Gastrocnemius medialis (tissue), 4 donors: ENCODE measurements around the gene CEP350. TPM values are rescaled to one million over a fixed set of nuclear protein-coding genes. Genes with fewer than 3 reads are reported as not detected.

Experiments
- ATAC-seq, 2 donors: fragments of 150-250 bp; one replicate each; pipeline ENCODE4 v1.9.1; 2016
- DNase-seq, 2 donors: peaks; one replicate each; pipeline ENCODE4 v3.0.0-alpha.2; 2019
- H3K27ac ChIP-seq, 4 donors: fragments of 200-600 bp; sonication (generic); 1 replicate in 1 of 4; 2 replicates in 3 of 4; pipeline ENCODE4 v1.5.1; 2016 to 2018; ENCODE audit warnings: mild to moderate bottlenecking in 2 of 4, moderate library complexity in 1 of 4
- H3K27me3 ChIP-seq, 3 donors: fragments of 200-600 bp; sonication (generic) in 2 of 3; 1 replicate in 1 of 3; 2 replicates in 2 of 3; pipeline versions ENCODE4 v1.5.1 to v1.6.0; 2016 to 2019; ENCODE audit warnings: mild to moderate bottlenecking in 1 of 3, moderate library complexity in 1 of 3
- H3K36me3 ChIP-seq, 2 donors: fragments of 200-600 bp; sonication (generic) in 1 of 2; one replicate each; pipeline ENCODE4 v1.5.1; 2017 to 2018
- H3K4me1 ChIP-seq, 2 donors: fragments of 200-600 bp; sonication (generic) in 1 of 2; one replicate each; pipeline ENCODE4 v1.5.1; 2016 to 2017; ENCODE audit warnings: mild to moderate bottlenecking in 2 of 2
- H3K4me3 ChIP-seq, 4 donors: fragments of 200-600 bp; sonication (generic) in 3 of 4; 1 replicate in 1 of 4; 2 replicates in 3 of 4; pipeline ENCODE4 v1.5.1; 2016 to 2019; ENCODE audit warnings: mild to moderate bottlenecking in 2 of 4
- H3K9me3 ChIP-seq, 3 donors: fragments of 200-600 bp; sonication (generic) in 2 of 3; 1 replicate in 1 of 3; 2 replicates in 2 of 3; pipeline ENCODE4 v1.5.1; 2016 to 2019
- POLR2A ChIP-seq, 2 donors: fragments of 450-650 bp; IDR thresholded peaks; one replicate each; pipeline ENCODE4 v1.6.1; 2017; ENCODE audit warnings: antibody characterized with exemption in 2 of 2, mild to moderate bottlenecking in 2 of 2, moderate library complexity in 2 of 2
- in situ Hi-C, 4 donors: fragments of 200-750 bp; cut with MboI; loops; one replicate each; pipeline versions ENCODE4 v1.15.0 to v1.8.0; 2017; ENCODE audit warnings: low sequenced_read_pairs in 4 of 4
- intact Hi-C: fragments of 100-400 bp; cut with DNase I; formaldehyde crosslinking; loops from one replicate; pipeline ENCODE4 v1.15.1; 2023; ENCODE audit warnings: low total_unique reads
- total RNA-seq, 4 donors: library from RNA; depleted of rRNA; stranded (reverse); fragments of >200 nt; gene quantifications; one replicate each; pipeline versions ENCODE4 v1.1.0 to v1.2.3, GENCODE V29; 2016
- TF ChIP-seq, protein P1 (sequence below), 5 experiments: fragments of 450-650 bp in 3 of 5; fragments of 200-600 bp in 2 of 5; sonication (generic) in 2 of 5; IDR thresholded peaks in 4 of 5; conservative IDR thresholded peaks in 1 of 5; 1 replicate in 4 of 5; 2 replicates in 1 of 5; pipeline ENCODE4 v1.5.1; 2016 to 2019; ENCODE audit warnings: antibody characterized with exemption in 5 of 5, mild to moderate bottlenecking in 3 of 5, moderate library complexity in 3 of 5

CEP350 gene
- total RNA-seq, 4 donors from 2014 or later, result 83.7 to 197 (median 157) TPM

DNA sequence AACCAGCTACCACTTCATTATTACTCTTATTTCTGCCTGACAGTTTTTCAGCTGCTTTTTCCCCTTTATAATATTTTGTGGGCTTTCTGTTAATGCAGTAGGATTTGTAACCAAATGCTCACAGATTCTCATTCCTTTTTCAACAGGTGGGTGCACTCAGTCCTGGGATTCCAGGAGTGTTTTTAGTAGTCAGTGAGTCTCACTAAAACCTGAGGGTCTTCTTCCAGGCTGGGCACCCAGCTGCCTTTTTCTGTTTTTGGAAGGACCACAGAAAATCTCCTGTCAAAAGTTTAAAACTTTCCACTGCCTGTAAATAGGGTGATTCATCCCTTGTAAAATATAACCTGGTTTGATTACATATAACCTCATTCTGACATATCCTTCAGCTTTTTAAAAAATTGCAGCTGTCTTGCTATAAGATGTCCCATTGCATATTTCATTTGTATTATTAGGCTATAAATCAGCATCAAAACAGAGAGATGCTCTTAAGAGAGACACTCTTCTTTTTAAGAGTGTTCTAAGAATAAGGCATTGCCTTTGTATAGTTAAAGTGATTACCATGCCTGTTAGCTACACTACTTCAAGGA lies 16.8 kb upstream of the CEP350 start:
- Histone ChIP-seq H3K9me3 (no peaks in the 10 kb centered on the region), H3K27ac (no peak overlapping the region), H3K4me1 (no peaks in the 10 kb centered on the region), H3K4me3 (no peak overlapping the region), H3K36me3 (no peaks in the 10 kb centered on the region), H3K27me3 (no peaks in the 10 kb centered on the region)
- DNase-seq (no peak), ATAC-seq (no peak)
- TF ChIP-seq POLR2A (IDR thresholded peaks at IDR 0.05), result no peak
- TF ChIP-seq, protein P1, sequence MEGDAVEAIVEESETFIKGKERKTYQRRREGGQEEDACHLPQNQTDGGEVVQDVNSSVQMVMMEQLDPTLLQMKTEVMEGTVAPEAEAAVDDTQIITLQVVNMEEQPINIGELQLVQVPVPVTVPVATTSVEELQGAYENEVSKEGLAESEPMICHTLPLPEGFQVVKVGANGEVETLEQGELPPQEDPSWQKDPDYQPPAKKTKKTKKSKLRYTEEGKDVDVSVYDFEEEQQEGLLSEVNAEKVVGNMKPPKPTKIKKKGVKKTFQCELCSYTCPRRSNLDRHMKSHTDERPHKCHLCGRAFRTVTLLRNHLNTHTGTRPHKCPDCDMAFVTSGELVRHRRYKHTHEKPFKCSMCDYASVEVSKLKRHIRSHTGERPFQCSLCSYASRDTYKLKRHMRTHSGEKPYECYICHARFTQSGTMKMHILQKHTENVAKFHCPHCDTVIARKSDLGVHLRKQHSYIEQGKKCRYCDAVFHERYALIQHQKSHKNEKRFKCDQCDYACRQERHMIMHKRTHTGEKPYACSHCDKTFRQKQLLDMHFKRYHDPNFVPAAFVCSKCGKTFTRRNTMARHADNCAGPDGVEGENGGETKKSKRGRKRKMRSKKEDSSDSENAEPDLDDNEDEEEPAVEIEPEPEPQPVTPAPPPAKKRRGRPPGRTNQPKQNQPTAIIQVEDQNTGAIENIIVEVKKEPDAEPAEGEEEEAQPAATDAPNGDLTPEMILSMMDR (IDR thresholded peaks at IDR 0.05 in 4 of 5, conservative IDR thresholded peaks at IDR 0.05 in 1 of 5), result no peak
- in situ Hi-C loops, result no loop called here
- intact Hi-C loops, result no loop called here

DNA sequence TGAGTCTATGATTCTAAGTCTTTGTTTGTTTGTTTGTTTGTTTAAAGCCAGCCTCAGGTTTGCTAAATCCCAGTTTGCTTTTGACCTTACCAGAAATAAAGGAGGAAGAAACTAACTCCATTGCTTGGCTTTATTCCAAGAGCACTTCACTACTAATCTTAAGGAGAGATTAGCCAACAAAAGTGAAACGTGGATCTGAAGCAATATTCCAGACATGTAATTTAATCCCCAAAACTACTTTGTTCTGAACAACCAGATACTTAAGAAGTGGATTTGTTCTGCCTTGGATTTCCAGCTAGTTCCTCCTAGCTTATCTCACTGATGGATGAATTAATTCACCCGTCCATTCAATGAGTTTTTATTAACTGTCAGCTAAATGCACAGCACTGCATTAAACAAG lies 15.9 kb upstream of the CEP350 start:
- Histone ChIP-seq H3K4me1 (no peaks in the 10 kb centered on the region), H3K36me3 (no peaks in the 10 kb centered on the region), H3K27me3 (no peaks in the 10 kb centered on the region), H3K9me3 (no peaks in the 10 kb centered on the region), H3K27ac (no peak overlapping the region), H3K4me3 (no peak overlapping the region)
- in situ Hi-C loops (no loop called here), intact Hi-C loops (no loop called here)
- TF ChIP-seq, protein P1 (IDR thresholded peaks at IDR 0.05 in 4 of 5, conservative IDR thresholded peaks at IDR 0.05 in 1 of 5), result no peak
- no peak for TF ChIP-seq POLR2A (IDR thresholded peaks at IDR 0.05)
- DNase-seq, result no peak
- no peak for ATAC-seq

DNA sequence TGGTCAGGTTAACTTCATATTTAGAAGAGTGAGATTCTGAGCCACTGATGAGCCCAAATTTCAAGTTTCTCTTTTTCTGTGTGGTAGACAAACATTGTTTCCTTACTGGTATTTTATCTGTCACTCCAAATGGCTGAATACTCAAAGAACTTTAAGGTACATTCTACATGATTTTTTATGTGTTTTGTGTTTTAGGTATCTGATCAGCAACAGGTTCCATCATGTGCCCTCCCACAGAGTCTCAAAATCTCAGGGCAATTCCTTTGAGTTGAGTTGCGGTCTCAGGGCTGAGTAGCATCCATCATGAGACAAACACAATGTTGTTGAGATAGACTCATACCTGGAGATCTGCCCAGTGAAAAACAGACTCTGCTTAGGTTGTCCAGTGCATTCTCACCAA lies 14.7 kb upstream of the CEP350 start:
- Histone ChIP-seq H3K9me3 (no peaks in the 10 kb centered on the region), H3K4me3 (no peak overlapping the region), H3K27me3 (no peaks in the 10 kb centered on the region), H3K36me3 (no peaks in the 10 kb centered on the region), H3K4me1 (no peaks in the 10 kb centered on the region), H3K27ac (no peak overlapping the region)
- DNase-seq, result no peak
- in situ Hi-C loops (no loop called here), intact Hi-C loops (no loop called here)
- ATAC-seq, result no peak
- TF ChIP-seq, protein P1 (IDR thresholded peaks at IDR 0.05 in 4 of 5, conservative IDR thresholded peaks at IDR 0.05 in 1 of 5), result no peak
- no peak for TF ChIP-seq POLR2A (IDR thresholded peaks at IDR 0.05)

DNA sequence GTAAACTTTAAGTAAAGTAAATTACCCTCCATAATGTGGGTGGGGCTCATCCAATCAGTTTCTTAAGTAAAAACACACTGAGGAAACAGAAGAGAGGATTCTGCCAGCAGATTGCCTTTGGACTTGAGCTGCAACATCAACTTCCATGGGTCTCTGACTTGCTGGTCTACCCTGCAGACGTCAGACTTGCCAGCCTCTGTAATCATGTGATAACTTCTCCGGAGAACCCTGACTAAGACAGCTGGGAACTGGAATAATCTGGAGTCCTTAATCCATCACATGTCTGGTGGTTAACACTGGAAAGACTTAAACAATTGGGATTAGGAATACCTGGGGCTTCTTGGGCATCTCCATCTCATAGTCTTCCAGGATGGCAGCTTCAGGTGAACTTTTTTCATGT lies 13.2 kb upstream of the CEP350 start:
- in situ Hi-C loops, result no loop called here
- DNase-seq, result no peak
- intact Hi-C loops, result no loop called here
- no peak for ATAC-seq
- H3K36me3 ChIP-seq, result no peaks in the 10 kb centered on the region
- no peak overlapping the region for H3K27ac ChIP-seq
- H3K9me3 ChIP-seq, result no peaks in the 10 kb centered on the region
- H3K4me3 ChIP-seq, result no peak overlapping the region
- TF ChIP-seq, protein P1 (IDR thresholded peaks at IDR 0.05 in 4 of 5, conservative IDR thresholded peaks at IDR 0.05 in 1 of 5), result no peak
- TF ChIP-seq POLR2A (IDR thresholded peaks at IDR 0.05), result no peak
- no peaks in the 10 kb centered on the region for H3K4me1 ChIP-seq
- no peaks in the 10 kb centered on the region for H3K27me3 ChIP-seq

GRCh38 chr1:179950651-179951050 lies 4.0 kb upstream of the CEP350 start:
- no peak for TF ChIP-seq POLR2A (IDR thresholded peaks at IDR 0.05)
- TF ChIP-seq, protein P1 (IDR thresholded peaks at IDR 0.05 in 4 of 5, conservative IDR thresholded peaks at IDR 0.05 in 1 of 5), result no peak
- H3K27ac ChIP-seq, result no peak overlapping the region
- in situ Hi-C loops (loop anchor here in 1 of 4 donors (10.0 kb wide), 1 partner anchor 76 kb away; the partner anchor contains the start of gene TOR1AIP2), intact Hi-C loops (no loop called here)
- DNase-seq, result no peak
- no peaks in the 10 kb centered on the region for H3K27me3 ChIP-seq
- no peaks in the 10 kb centered on the region for H3K9me3 ChIP-seq
- no peak overlapping the region for H3K4me3 ChIP-seq
- no peak for ATAC-seq
- H3K4me1 ChIP-seq, result peaks cover 0 to 6% of the 10 kb centered on the region in 2 donors
- H3K36me3 ChIP-seq, result no peaks in the 10 kb centered on the region
